OCI-LY3 (cell line): Measurements from ENCODE around the gene UBN1.

Experiments
- H2AFZ ChIP-seq: fragments of 200-600, 300-600 bp; shearing (Covaris generic); 2 replicates; pipeline ENCODE4 v1.6.0; 2014; ENCODE audit warnings: antibody characterized with exemption, low read depth, low read length
- H3K27ac ChIP-seq: fragments of 200-600, 300-600 bp; sonication (generic); 2 replicates; pipeline ENCODE4 v1.5.1; 2014; ENCODE audit warnings: mild to moderate bottlenecking, low read length, moderate library complexity, mixed read lengths
- H3K27me3 ChIP-seq: fragments of 200-600, 300-600 bp; sonication (generic); 2 replicates; pipeline ENCODE4 v1.6.1; 2014; ENCODE audit warnings: low read depth, low read length, mixed read lengths
- H3K36me3 ChIP-seq: fragments of 200-600, 300-600 bp; sonication (generic); replicated peaks from 2 replicates; pipeline ENCODE3; 2014; ENCODE audit warnings: low read depth, low read length, mixed read lengths
- H3K4me1 ChIP-seq: fragments of 300-600, 200-600 bp; sonication (generic); 2 replicates; pipeline ENCODE4 v1.6.1; 2014; ENCODE audit warnings: low read length, mixed read lengths
- H3K4me2 ChIP-seq: fragments of 200-600, 300-600 bp; sonication (generic); 2 replicates; pipeline ENCODE4 v1.6.1; 2014; ENCODE audit warnings: low read length, mixed read lengths
- H3K4me3 ChIP-seq: fragments of 300-600, 200-600 bp; sonication (generic); 2 replicates; pipeline ENCODE4 v1.5.1; 2014; ENCODE audit warnings: antibody characterized with exemption, mild to moderate bottlenecking, low read length, moderate library complexity
- H3K79me2 ChIP-seq: fragments of 300-600, 200-600 bp; shearing (Covaris generic); 2 replicates; pipeline ENCODE4 v1.6.1; 2014; ENCODE audit warnings: mild to moderate bottlenecking, low read length, mixed read lengths
- H3K9ac ChIP-seq: fragments of 300-600, 200-600 bp; shearing (Covaris generic); 2 replicates; pipeline ENCODE4 v1.6.0; 2014; ENCODE audit warnings: mild to moderate bottlenecking, low read length, moderate library complexity
- H3K9me3 ChIP-seq: fragments of 200-600, 300-600 bp; shearing (Covaris generic); 2 replicates; pipeline ENCODE4 v1.6.1; 2014; ENCODE audit warnings: low read length, mixed read lengths; ENCODE audit not compliant: insufficient read depth
- H4K20me1 ChIP-seq: fragments of 200-600, 300-600 bp; sonication (generic); 2 replicates; pipeline ENCODE4 v1.6.1; 2016; ENCODE audit warnings: low read length, mixed read lengths; ENCODE audit not compliant: insufficient read depth
- CTCF ChIP-seq: fragments of 200-600, 300-600 bp; sonication (generic); IDR thresholded peaks from 2 replicates; pipeline ENCODE4 v1.5.1; 2014; ENCODE audit warnings: antibody characterized with exemption, low read length, low read depth
- EZH2phosphoT487 ChIP-seq: fragments of 200-600 bp; shearing (Covaris generic); IDR thresholded peaks from 2 replicates; pipeline ENCODE4 v1.6.1; 2018; ENCODE audit warnings: antibody characterized with exemption, mixed run types, low read depth

Gene UBN1

DNA sequence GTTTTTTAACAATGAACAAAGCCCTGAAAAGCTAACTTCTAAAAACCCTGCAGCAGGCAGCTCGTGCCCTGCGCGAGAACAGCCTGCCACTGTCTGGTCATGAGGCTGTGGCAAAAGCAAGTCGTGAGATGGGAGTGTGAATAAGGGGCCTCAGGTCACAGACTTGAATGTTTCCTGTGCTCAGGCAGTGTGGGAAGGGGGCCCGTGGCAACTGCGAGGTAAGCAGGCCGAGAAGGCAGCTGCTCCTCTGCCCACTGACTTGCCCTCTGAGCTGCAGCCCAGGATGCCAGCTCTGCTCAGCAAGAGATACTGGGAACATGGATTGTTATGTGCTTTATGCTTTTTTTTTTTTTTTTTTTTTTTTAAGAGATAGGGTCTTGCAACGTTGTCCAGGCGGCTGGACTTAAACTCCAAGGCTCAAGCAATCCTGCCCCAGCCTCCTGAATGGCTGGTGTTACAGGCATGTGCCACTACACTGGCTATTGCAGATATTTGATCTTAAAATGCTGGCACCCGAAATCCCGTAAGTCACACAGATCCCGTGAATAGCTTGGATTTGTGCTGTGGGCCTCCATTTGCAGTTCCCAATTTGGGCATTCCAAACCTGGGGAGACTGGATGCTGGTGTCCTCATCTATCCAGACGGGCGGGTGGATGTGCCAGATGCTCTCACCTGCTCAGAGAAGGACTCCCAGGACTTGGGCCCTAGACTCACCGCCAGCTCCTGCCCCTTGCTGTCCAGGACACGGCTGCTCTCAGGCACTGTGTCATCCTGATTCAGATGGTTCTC, 44.0 kb downstream of the UBN1 start:
- no peaks in the 10 kb centered on the region; the same call in 1 of the 2 replicates for H4K20me1 ChIP-seq
- no peaks in the 10 kb centered on the region for H3K9me3 ChIP-seq
- H3K9ac ChIP-seq = no peak overlapping the region
- H3K79me2 ChIP-seq = no peaks in the 10 kb centered on the region
- H2AFZ ChIP-seq = no peak overlapping the region
- peaks cover 4% of the 10 kb centered on the region for H3K36me3 ChIP-seq
- H3K4me1 ChIP-seq = no peaks in the 10 kb centered on the region
- H3K27me3 ChIP-seq = no peaks in the 10 kb centered on the region
- H3K27ac ChIP-seq = no peak overlapping the region
- TF ChIP-seq CTCF (no peak), EZH2phosphoT487 (no peak)
- H3K4me3 ChIP-seq = no peak overlapping the region
- no peak overlapping the region for H3K4me2 ChIP-seq

DNA sequence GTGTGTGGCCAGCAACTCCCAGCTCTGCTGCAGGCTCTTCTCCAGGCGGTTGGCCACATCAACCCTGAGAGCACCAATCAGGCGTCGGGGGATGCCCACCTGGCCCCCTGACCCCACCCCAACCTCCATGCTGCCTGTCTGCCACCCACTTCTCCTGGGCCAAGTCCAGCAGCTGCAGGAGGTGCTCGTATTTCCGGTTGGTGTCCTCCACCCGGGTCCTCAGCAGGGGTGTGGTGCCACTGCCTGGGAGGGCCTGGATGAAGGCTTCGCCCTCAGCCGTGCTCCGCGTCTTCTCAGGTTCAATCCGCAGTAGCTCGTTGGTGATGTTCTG, 44.6 kb downstream of the UBN1 start:
- H3K79me2 ChIP-seq = no peaks in the 10 kb centered on the region
- H2AFZ ChIP-seq = no peak overlapping the region
- no peak overlapping the region for H3K9ac ChIP-seq
- no peaks in the 10 kb centered on the region for H3K9me3 ChIP-seq
- no peak overlapping the region for H3K4me2 ChIP-seq
- H3K27ac ChIP-seq = no peak overlapping the region
- H3K4me3 ChIP-seq = no peak overlapping the region
- no peaks in the 10 kb centered on the region; the same call in 1 of the 2 replicates for H4K20me1 ChIP-seq
- TF ChIP-seq CTCF (no peak), EZH2phosphoT487 (no peak)
- peaks cover 2% of the 10 kb centered on the region for H3K36me3 ChIP-seq
- H3K27me3 ChIP-seq = no peaks in the 10 kb centered on the region
- H3K4me1 ChIP-seq = no peaks in the 10 kb centered on the region

DNA sequence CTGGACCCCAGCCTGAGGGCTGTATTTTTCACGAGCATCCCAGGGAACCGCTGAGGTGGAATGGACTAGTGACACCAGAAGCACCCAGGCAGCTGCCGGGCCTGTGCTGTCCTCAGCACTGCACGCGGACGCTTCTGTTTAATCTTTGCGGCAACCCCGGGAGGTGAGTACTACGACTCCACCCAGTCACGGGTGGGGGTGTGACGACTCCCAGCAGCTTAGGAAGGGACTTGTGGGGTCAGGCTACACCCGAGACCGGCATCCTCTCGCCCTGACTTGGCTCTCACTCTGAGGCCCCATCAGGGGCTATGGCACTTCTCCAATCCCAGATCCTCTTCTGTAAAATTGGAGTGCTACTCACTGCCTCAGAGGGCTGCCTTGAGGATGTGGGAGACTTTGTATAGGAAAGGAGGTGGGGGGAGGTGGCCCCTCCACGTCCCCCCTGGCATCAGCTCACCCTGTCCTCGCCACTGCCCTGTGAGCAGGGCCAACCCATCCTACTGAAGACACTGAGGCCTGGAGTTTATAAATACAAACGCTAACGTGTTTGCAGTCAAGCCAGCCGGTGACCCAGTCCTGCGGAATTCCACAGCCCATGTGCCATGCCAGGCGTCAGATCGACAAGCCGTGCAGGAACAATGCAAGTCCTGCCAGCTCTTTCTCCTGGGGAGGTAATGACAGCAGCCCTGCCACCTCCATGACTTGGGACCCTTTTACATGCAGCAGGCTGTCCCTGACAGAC, 45.3 kb downstream of the UBN1 start:
- no peak overlapping the region for H3K9ac ChIP-seq
- no peak overlapping the region for H2AFZ ChIP-seq
- TF ChIP-seq EZH2phosphoT487 (no peak), CTCF (no peak)
- no peaks in the 10 kb centered on the region for H3K79me2 ChIP-seq
- no peak overlapping the region for H3K4me2 ChIP-seq
- no peak overlapping the region for H3K27ac ChIP-seq
- H3K9me3 ChIP-seq = no peaks in the 10 kb centered on the region
- no peaks in the 10 kb centered on the region for H3K4me1 ChIP-seq
- H3K27me3 ChIP-seq = no peaks in the 10 kb centered on the region
- H3K4me3 ChIP-seq = no peak overlapping the region
- H4K20me1 ChIP-seq = no peaks in the 10 kb centered on the region; the same call in 1 of the 2 replicates
- no peaks in the 10 kb centered on the region for H3K36me3 ChIP-seq

DNA sequence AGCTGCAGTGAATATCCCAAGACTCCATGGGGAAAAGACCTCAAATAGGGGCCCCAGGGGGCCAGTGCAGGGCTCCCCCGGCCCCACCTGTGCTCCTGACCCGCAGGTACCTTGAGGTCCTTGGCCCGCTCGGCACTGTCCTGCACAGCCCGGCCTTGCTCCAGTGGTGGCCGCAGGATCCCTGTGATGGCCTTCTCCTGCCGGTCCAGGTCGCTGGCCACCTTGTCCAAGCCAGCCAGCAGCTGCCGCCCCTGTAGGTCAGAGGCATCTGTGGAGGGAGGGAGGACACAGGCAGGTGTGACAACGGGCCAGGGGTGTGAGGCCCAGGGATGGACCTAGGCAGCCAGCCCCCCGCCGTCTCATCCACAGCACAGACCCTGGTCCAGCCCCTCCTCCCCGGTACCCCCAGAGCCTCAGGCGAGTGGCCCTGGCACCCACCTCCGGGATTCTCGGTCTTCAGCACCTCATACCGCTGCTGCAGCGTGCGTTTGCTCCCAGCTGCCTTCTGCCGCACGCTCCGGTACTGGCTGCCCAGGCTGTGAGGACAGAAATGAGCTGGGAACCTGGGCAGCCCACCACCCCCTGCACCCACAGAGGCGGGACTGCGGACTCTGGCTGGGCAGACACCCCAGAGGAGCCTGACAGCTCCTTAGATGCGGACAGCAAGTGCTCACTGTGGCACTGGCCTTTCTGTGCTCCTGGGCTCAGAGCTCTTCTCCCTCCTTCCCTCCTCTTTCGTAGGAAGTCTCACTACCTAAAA, 46.0 kb downstream of the UBN1 start:
- no peaks in the 10 kb centered on the region for H3K4me1 ChIP-seq
- no peaks in the 10 kb centered on the region for H3K27me3 ChIP-seq
- H4K20me1 ChIP-seq = no peaks in the 10 kb centered on the region; the same call in 1 of the 2 replicates
- H3K79me2 ChIP-seq = no peaks in the 10 kb centered on the region
- H3K9me3 ChIP-seq = no peaks in the 10 kb centered on the region
- H3K36me3 ChIP-seq = no peaks in the 10 kb centered on the region
- no peak overlapping the region for H3K27ac ChIP-seq
- no peak overlapping the region for H3K9ac ChIP-seq
- no peak for TF ChIP-seq CTCF
- TF ChIP-seq EZH2phosphoT487 = no peak
- no peak overlapping the region for H3K4me3 ChIP-seq
- no peak overlapping the region for H3K4me2 ChIP-seq
- no peak overlapping the region for H2AFZ ChIP-seq
